ENCODE results near the gene OR2T1. TPM values are rescaled to one million over a fixed set of nuclear protein-coding genes. Genes with fewer than 3 reads are reported as not detected.

OR2T1 gene
- total and polyA plus RNA-seq, 12 donors = not detected

- Histone ChIP-seq H3K9me3 (replicated peaks in 1 of 3) (no peaks in the 10 kb centered on the region), H3K36me3 (replicated peaks in 1 of 2) (no peaks in the 10 kb centered on the region), H3K4me3 (no peak overlapping the region), H3K27me3 (no peaks in the 10 kb centered on the region), H3K4me1 (replicated peaks in 1 of 2) (no peaks in the 10 kb centered on the region), H3K27ac (no peak overlapping the region)
- DNase-seq = no peak
- 57 to 72% (median 60%) methylated on average over 5 of the region's 5 CpGs for WGBS, 4 donors
- intact Hi-C loops (cut with DNase I) = no loop called here
- TF ChIP-seq CTCF (IDR thresholded peaks at IDR 0.05) = no peak
- TF ChIP-seq POLR2A (IDR thresholded peaks at IDR 0.05) = no peak
Measured at GRCh38 chr1:248372394-248372793, 30.5 kb upstream of the OR2T1 start.

- intact Hi-C loops (cut with DNase I) = no loop called here
- no peak for DNase-seq
- H3K9me3 ChIP-seq (replicated peaks in 1 of 3) = no peaks in the 10 kb centered on the region
- H3K27me3 ChIP-seq = no peaks in the 10 kb centered on the region
- H3K36me3 ChIP-seq (replicated peaks in 1 of 2) = no peaks in the 10 kb centered on the region
- 59 to 72% (median 64%) methylated on average over 4 of the region's 4 CpGs for WGBS, 4 donors
- H3K4me3 ChIP-seq = no peak overlapping the region
- TF ChIP-seq CTCF (IDR thresholded peaks at IDR 0.05) (no peak), POLR2A (IDR thresholded peaks at IDR 0.05) (no peak)
- no peak overlapping the region for H3K27ac ChIP-seq
- no peaks in the 10 kb centered on the region for H3K4me1 ChIP-seq (replicated peaks in 1 of 2)
Measured at GRCh38 chr1:248373761-248374160, 29.1 kb upstream of the OR2T1 start.

- H3K4me1 ChIP-seq (replicated peaks in 1 of 2) = no peaks in the 10 kb centered on the region
- no peak for DNase-seq
- H3K27ac ChIP-seq = no peak within 1 kb of the TSS
- H3K36me3 ChIP-seq (replicated peaks in 1 of 2) = no peaks in the 10 kb centered on the region
- H3K9me3 ChIP-seq (replicated peaks in 1 of 3) = no peaks in the 10 kb centered on the region
- intact Hi-C loops (cut with DNase I) = no loop called here
- TF ChIP-seq POLR2A (IDR thresholded peaks at IDR 0.05) (no peak), CTCF (IDR thresholded peaks at IDR 0.05) (no peak)
- H3K4me3 ChIP-seq = no peak within 1 kb of the TSS
- H3K27me3 ChIP-seq = no peaks in the 10 kb centered on the region
Measured at GRCh38 chr1:248375446-248375845, 27.4 kb upstream of the OR2T1 start, which contains the start of gene OR2T6. TSS of gene OR2T6 (plus strand) at chr1:248375746. CDS start at chr1:248387609, 11,863 bp downstream.

GRCh38 chr1:248376916-248377315, 25.9 kb upstream of the OR2T1 start:
- no peaks in the 10 kb centered on the region for H3K9me3 ChIP-seq (replicated peaks in 1 of 3)
- no peak for DNase-seq
- intact Hi-C loops (cut with DNase I) = no loop called here
- no peaks in the 10 kb centered on the region for H3K36me3 ChIP-seq (replicated peaks in 1 of 2)
- 53 to 72% (median 61%) methylated on average over 3 of the region's 3 CpGs for WGBS, 4 donors
- TF ChIP-seq CTCF (IDR thresholded peaks at IDR 0.05) (no peak), POLR2A (IDR thresholded peaks at IDR 0.05) (no peak)
- no peak overlapping the region for H3K4me3 ChIP-seq
- H3K27ac ChIP-seq = no peak overlapping the region
- no peaks in the 10 kb centered on the region for H3K4me1 ChIP-seq (replicated peaks in 1 of 2)
- H3K27me3 ChIP-seq = no peaks in the 10 kb centered on the region

Data from adrenal gland (tissue), 12 donors.